ENCODE results near the gene SYT9. TPM values are rescaled to one million over a fixed set of nuclear protein-coding genes. Genes with fewer than 3 reads are reported as not detected.

The SYT9 gene
- total and polyA plus RNA-seq, 2 of the 8 experiments (the other 6 are each of a cell fraction or from before 2014, with no cell fraction given): 1.5 to 2.9 TPM

GRCh38 chr11:7454854-7455253 lies 203.2 kb downstream of the SYT9 start:
- no peak overlapping the region for H2BK15ac ChIP-seq (ENCODE audit: low read length)
- H3K4ac ChIP-seq (replicated peaks; ENCODE audit: insufficient read length, low read depth, low read length): no peak overlapping the region
- no peak overlapping the region for H2BK12ac ChIP-seq (ENCODE audit: low read depth, low read length)
- no peaks in the 10 kb centered on the region for H3K27me3 ChIP-seq (replicated peaks in 1 of 4; ENCODE audit: control insufficient read depth in 3 of 4, extremely low read depth in 1 of 4, insufficient read depth in 3 of 4, low read length in 3 of 4)
- H3K36me3 ChIP-seq (ENCODE audit: control insufficient read depth in 2 of 4, insufficient read depth in 4 of 4, low read length in 3 of 4): no peaks in the 10 kb centered on the region
- no peak overlapping the region for H2AFZ ChIP-seq (ENCODE audit: low read length)
- no peak overlapping the region for H4K91ac ChIP-seq (replicated peaks; ENCODE audit: insufficient read length, low read length)
- H3K23ac ChIP-seq (ENCODE audit: insufficient read length): no peak overlapping the region
- H3K23me2 ChIP-seq (ENCODE audit: low read depth, low read length): no peaks in the 10 kb centered on the region; the same call in 1 of the 2 replicates
- no peak overlapping the region for H3K4me2 ChIP-seq (ENCODE audit: insufficient read depth in 1 of 2, low read depth in 2 of 2, low read length in 2 of 2)
- H4K5ac ChIP-seq (ENCODE audit: insufficient read length, low read depth, low read length): no peak overlapping the region
- H3K18ac ChIP-seq (ENCODE audit: extremely low read depth, low read length): no peak overlapping the region
- no peak overlapping the region for H3K56ac ChIP-seq (replicated peaks; ENCODE audit: insufficient read length, low read depth, low read length)
- FAIRE-seq: no peak
- ChIA-PET POLR2A (ENCODE audit: partially characterized antibody) (no interaction called here), CTCF (ENCODE audit: partially characterized antibody) (interaction anchor here (0.7 to 1.7 kb wide), 8 partner anchors 13 to 320 kb away, joined by 3 to 4 read pairs (median 4); no protein-coding TSS in a partner anchor)
- H2BK5ac ChIP-seq (ENCODE audit: low read depth, low read length): no peak overlapping the region
- H3K79me2 ChIP-seq (ENCODE audit: control insufficient read depth in 1 of 2, insufficient read depth in 2 of 2, low read length in 2 of 2): no peaks in the 10 kb centered on the region
- no peak overlapping the region for H2AK5ac ChIP-seq (ENCODE audit: low read depth, low read length)
- no peak overlapping the region for H2BK20ac ChIP-seq (ENCODE audit: low read length)
- H3K27ac ChIP-seq (ENCODE audit: low read depth, low read length): no peak overlapping the region
- no peak overlapping the region for H3K9ac ChIP-seq (replicated peaks in 1 of 4; ENCODE audit: extremely low read depth in 1 of 4, low read depth in 3 of 4, low read length in 3 of 4)
- DNase-seq (ENCODE audit: low read depth in 1 of 2, low spot score in 2 of 2): no peak
- WGBS, 2 experiments (ENCODE audit: extremely low coverage in 1 of 2, insufficient coverage in 1 of 2, insufficient read length in 1 of 2, insufficient replicate concordance in 2 of 2, low coverage in 1 of 2, low lambda C conversion rate in 2 of 2, missing lambda C conversion rate in 1 of 2): 81% methylated on average over 2 of the region's 2 CpGs; no CpG with 5 or more reads in 1 of the 2 experiments
- H3K14ac ChIP-seq (ENCODE audit: insufficient read length): no peak overlapping the region
- no peak overlapping the region for H4K8ac ChIP-seq (ENCODE audit: extremely low read depth, insufficient read depth, low read length)
- H4K20me1 ChIP-seq (replicated peaks in 1 of 2; ENCODE audit: control insufficient read depth in 1 of 2, insufficient read depth in 2 of 2, low read length in 2 of 2): no peaks in the 10 kb centered on the region
- H3K4me1 ChIP-seq (replicated peaks in 1 of 4; ENCODE audit: control insufficient read depth in 3 of 4, insufficient read depth in 4 of 4, low read length in 3 of 4): no peaks in the 10 kb centered on the region
- H3K4me3 ChIP-seq (ENCODE audit: extremely low read depth in 1 of 4, insufficient read depth in 2 of 4, low read depth in 3 of 4, low read length in 4 of 4): no peak overlapping the region
- no peak overlapping the region for H2BK120ac ChIP-seq (replicated peaks; ENCODE audit: low read depth, low read length)
- no peaks in the 10 kb centered on the region for H3K9me3 ChIP-seq (ENCODE audit: insufficient read depth in 2 of 2, low read depth in 1 of 2, low read length in 1 of 2)
- no peaks in the 10 kb centered on the region for H3K79me1 ChIP-seq (ENCODE audit: low read depth, low read length)
- TF ChIP-seq SIX5 (IDR thresholded peaks at IDR 0.05; ENCODE audit: low read depth, low read length) (no peak), KDM5A (IDR thresholded peaks at IDR 0.05; ENCODE audit: low read length) (no peak), JUN (IDR thresholded peaks at IDR 0.05; ENCODE audit: low read depth, low read length) (no peak), CHD2 (IDR thresholded peaks at IDR 0.05; ENCODE audit: low read length) (no peak), ATF3 (IDR thresholded peaks at IDR 0.05; ENCODE audit: insufficient read depth, low read depth, low read length) (no peak), RBBP5 (IDR thresholded peaks at IDR 0.05; ENCODE audit: borderline replicate concordance, low read depth, low read length) (no peak), NANOG (IDR thresholded peaks at IDR 0.05; ENCODE audit: insufficient read depth, low read depth, low read length, poor library complexity, severe bottlenecking) (no peak)

All from H1 (cell line).